Measurements from ENCODE around the gene ARHGAP25. TPM values are rescaled to one million over a fixed set of nuclear protein-coding genes. Genes with fewer than 3 reads are reported as not detected.

Gene ARHGAP25
- total RNA-seq, 1 experiment from 2014 or later, result 6.6 TPM

DNA sequence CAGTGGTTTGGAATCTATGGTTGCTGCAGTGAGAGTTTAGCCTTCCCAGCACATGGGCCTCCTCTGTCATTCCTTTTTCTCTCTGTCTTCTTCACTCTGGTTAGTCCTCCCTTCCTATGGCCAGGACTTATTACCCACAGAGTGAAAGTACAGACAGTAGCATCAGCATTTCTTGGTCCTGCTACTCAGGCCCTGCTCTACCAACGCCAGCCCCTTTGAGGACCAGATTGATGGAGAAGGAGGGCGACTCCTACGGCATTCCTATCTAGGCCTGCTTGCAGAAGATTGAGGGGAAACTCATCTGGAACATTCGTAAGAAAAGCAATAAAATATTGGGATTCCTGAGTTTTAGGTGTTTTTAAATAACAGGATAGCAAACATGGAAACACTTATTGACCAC is 93.1 kb downstream of the ARHGAP25 start:
- Histone ChIP-seq H3K4me3 (no peak overlapping the region), H3K27ac (no peak overlapping the region; the same call in 1 of the 2 replicates), H3K36me3 (no peaks in the 10 kb centered on the region), H3K4me1 (peaks cover 37% of the 10 kb centered on the region), H3K9me3 (replicated peaks) (no peaks in the 10 kb centered on the region), H3K27me3 (no peaks in the 10 kb centered on the region)
- no peak for DNase-seq

- Histone ChIP-seq H3K4me3 (peak overlapping the region; percentile 6), H3K36me3 (no peaks in the 10 kb centered on the region), H3K9me3 (replicated peaks) (no peaks in the 10 kb centered on the region), H3K4me1 (peaks cover 41% of the 10 kb centered on the region), H3K27me3 (no peaks in the 10 kb centered on the region), H3K27ac (peak overlapping the region; percentile 74)
- peak; percentile 98 to 99 for DNase-seq
Measured at GRCh38 chr2:68828887-68829708, 94.5 kb downstream of the ARHGAP25 start.

DNA sequence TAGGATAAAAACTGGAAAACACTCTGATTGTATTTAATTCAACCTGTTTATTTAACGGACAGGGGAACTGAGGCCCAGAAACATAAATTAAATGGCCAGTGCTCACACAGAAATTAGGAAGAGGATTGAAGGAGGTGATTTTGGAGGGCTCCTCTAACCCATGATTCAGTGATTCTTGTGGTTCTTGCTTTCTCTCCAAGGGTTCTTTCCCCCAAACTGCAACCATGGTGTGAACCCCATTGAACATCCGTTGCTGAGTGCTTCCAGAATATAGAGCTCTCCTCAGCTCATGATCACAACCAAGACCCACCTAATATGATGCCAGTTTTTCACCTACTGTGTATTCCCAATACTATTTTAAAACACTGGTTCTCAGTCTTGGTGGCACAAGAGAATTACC is 95.1 kb downstream of the ARHGAP25 start:
- Histone ChIP-seq H3K36me3 (no peaks in the 10 kb centered on the region), H3K27ac (peak overlapping the region; percentile 74), H3K27me3 (no peaks in the 10 kb centered on the region), H3K9me3 (replicated peaks) (no peaks in the 10 kb centered on the region), H3K4me3 (peak overlapping the region; percentile 6), H3K4me1 (peaks cover 41% of the 10 kb centered on the region)
- no peak for DNase-seq

GRCh38 chr2:68831686-68832232 is 97.1 kb downstream of the ARHGAP25 start:
- DNase-seq, result no peak
- Histone ChIP-seq H3K4me1 (peaks cover 41% of the 10 kb centered on the region), H3K36me3 (no peaks in the 10 kb centered on the region), H3K27ac (peak overlapping the region; percentile 57), H3K4me3 (no peak overlapping the region), H3K9me3 (replicated peaks) (no peaks in the 10 kb centered on the region), H3K27me3 (no peaks in the 10 kb centered on the region)

DNA sequence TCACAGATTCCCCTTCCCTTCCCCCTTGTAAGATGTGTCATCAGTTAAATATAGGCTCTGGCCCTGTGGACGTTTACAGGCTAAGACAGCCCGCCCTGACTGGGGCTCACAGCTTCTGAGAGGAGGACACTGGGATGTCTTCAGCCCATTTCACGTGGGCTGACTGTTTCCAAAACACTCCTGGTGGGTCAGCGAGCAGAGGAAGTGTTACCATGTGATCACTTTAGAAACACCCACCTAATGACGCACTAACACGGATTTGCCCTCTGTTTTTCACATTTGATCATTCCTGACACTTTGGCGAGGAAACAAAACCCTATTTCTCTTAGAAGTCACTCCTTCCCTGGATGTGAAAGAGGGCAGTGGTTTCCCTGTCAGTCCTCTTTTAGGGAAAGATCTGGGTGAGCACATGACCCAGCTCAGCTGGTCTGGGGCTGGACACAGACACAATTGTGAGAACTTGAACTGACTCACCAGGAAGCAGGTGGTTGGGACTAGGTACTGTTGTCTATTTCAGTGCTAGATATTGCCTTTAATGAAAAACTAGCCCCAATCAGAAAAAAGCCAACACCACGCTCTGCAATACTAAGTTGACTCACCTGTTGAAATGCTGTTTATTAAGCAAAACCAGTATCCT is 97.7 kb downstream of the ARHGAP25 start:
- Histone ChIP-seq H3K36me3 (no peaks in the 10 kb centered on the region), H3K4me1 (peaks cover 41% of the 10 kb centered on the region), H3K4me3 (no peak overlapping the region), H3K27ac (peak overlapping the region; percentile 57), H3K27me3 (no peaks in the 10 kb centered on the region), H3K9me3 (replicated peaks) (no peaks in the 10 kb centered on the region)
- peak; percentile 54 to 71 for DNase-seq

DNA sequence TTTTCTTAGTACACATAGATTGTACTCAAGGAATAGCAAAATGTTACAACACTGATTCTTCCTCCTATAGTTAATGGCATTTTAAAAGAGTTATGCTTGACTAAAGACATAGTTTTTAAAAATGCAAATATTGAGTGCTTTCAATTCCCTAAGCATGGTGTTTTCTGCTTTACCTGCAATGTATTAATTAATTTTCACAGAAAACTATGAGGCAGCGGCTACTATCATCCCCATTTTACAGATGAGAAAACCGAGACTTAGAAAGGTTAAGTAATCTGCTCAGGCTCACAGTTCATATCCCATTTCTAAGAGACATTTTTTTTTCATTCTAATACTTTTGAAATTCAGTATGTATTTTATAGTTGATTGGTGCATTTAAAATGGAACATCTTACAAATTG is 98.6 kb downstream of the ARHGAP25 start:
- Histone ChIP-seq H3K9me3 (replicated peaks) (no peaks in the 10 kb centered on the region), H3K27ac (peak overlapping the region; percentile 57), H3K4me1 (peaks cover 41% of the 10 kb centered on the region), H3K27me3 (no peaks in the 10 kb centered on the region), H3K4me3 (no peak overlapping the region), H3K36me3 (no peaks in the 10 kb centered on the region)
- no peak for DNase-seq

- Histone ChIP-seq H3K4me1 (peaks cover 29% of the 10 kb centered on the region), H3K27ac (no peak overlapping the region), H3K36me3 (no peaks in the 10 kb centered on the region), H3K9me3 (replicated peaks) (no peaks in the 10 kb centered on the region), H3K27me3 (no peaks in the 10 kb centered on the region), H3K4me3 (no peak overlapping the region)
- DNase-seq, result no peak
Measured at GRCh38 chr2:68834737-68835376, 100.2 kb downstream of the ARHGAP25 start.

DNA sequence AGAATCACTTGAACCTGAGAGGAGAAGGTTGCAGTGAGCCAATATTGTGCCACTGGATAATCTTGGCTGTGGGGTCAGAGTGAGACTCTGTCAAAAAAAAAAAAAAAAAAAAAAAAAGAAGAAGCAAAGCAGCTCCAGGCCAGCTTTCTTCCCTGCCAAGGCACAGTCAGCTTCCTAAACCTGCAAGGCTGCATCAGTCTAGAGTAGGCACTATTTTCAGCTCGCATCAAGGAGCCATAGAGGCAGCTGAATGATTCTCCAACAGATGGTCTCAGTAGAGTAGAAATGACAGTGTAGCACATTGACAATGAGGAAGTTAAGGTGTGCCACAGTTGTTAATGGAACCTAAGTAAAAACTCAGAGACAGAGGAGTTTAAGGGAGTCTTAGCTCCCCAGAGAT is 101.0 kb downstream of the ARHGAP25 start:
- no peak for DNase-seq
- H3K4me1 ChIP-seq, result peaks cover 25% of the 10 kb centered on the region
- H3K36me3 ChIP-seq, result no peaks in the 10 kb centered on the region
- no peak overlapping the region for H3K4me3 ChIP-seq
- H3K27me3 ChIP-seq, result no peaks in the 10 kb centered on the region
- no peak overlapping the region for H3K27ac ChIP-seq
- H3K9me3 ChIP-seq (replicated peaks), result no peaks in the 10 kb centered on the region

DNA sequence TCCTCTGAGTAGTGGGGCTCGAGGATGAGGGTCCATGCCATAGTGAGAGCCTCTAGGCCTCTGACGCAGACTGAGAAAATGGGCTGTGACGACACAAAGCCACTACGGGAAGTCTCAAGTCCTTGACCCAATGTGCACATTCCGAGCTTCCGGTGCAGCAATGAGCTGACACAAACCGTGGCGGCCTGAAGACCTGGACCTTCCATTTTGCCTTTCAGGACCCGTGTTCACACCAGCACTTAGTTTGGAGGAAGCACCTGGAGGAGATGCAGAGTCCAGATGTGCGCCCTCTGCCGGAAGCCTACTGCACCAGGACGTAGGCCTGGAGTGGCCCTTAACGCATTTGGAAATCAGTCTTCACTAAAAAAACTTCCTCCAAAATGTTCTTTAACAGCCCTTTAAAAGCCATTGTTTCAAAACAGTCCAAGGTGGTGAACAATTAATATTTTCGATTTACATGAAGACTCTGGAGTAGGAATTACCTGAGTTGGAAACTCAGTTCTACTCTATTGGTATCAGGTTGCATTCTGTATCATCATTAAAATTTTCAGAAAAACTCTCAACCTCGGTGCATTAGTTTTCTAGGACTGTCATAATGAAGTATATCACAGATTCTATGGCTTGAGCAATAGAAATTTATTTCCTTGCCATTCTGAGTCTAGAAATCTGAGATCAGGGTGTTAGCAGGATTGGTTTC is 102.7 kb downstream of the ARHGAP25 start:
- DNase-seq, result no peak
- Histone ChIP-seq H3K4me3 (no peak overlapping the region), H3K27me3 (no peaks in the 10 kb centered on the region), H3K9me3 (replicated peaks) (no peaks in the 10 kb centered on the region), H3K4me1 (peaks cover 15% of the 10 kb centered on the region), H3K36me3 (no peaks in the 10 kb centered on the region), H3K27ac (no peak overlapping the region)

- Histone ChIP-seq H3K27me3 (no peaks in the 10 kb centered on the region), H3K27ac (no peak overlapping the region)
- DNase-seq, result peak in 1 of 2 experiments; percentile 27
Measured at GRCh38 chr2:68837861-68838341, 103.3 kb downstream of the ARHGAP25 start.

GRCh38 chr2:68838641-68839040 is 104.0 kb downstream of the ARHGAP25 start:
- H3K4me3 ChIP-seq, result no peak overlapping the region
- DNase-seq, result no peak
- H3K4me1 ChIP-seq, result peaks cover 7% of the 10 kb centered on the region
- H3K27me3 ChIP-seq, result no peaks in the 10 kb centered on the region
- no peaks in the 10 kb centered on the region for H3K9me3 ChIP-seq (replicated peaks)
- H3K27ac ChIP-seq, result no peak overlapping the region
- H3K36me3 ChIP-seq, result no peaks in the 10 kb centered on the region

More at GRCh38 chr2:68837861-68838341, 103.3 kb downstream of the ARHGAP25 start:
- Histone ChIP-seq H3K4me1 (peaks cover 9% of the 10 kb centered on the region), H3K36me3 (no peaks in the 10 kb centered on the region), H3K4me3 (no peak overlapping the region), H3K9me3 (replicated peaks) (no peaks in the 10 kb centered on the region)

- Histone ChIP-seq H3K27me3 (no peaks in the 10 kb centered on the region), H3K4me3 (no peak overlapping the region), H3K36me3 (no peaks in the 10 kb centered on the region), H3K9me3 (replicated peaks) (no peaks in the 10 kb centered on the region), H3K27ac (no peak overlapping the region), H3K4me1 (peaks cover 7% of the 10 kb centered on the region)
- DNase-seq, result peak; percentile 51 to 68
Measured at GRCh38 chr2:68839260-68839833, 104.7 kb downstream of the ARHGAP25 start.

GRCh38 chr2:68845043-68845442 is 110.4 kb downstream of the ARHGAP25 start:
- Histone ChIP-seq H3K4me3 (no peak overlapping the region), H3K36me3 (no peaks in the 10 kb centered on the region), H3K9me3 (replicated peaks) (no peaks in the 10 kb centered on the region), H3K4me1 (peaks cover 5% of the 10 kb centered on the region; the same call in 1 of the 2 replicates), H3K27me3 (no peaks in the 10 kb centered on the region), H3K27ac (no peak overlapping the region)
- no peak for DNase-seq

DNA sequence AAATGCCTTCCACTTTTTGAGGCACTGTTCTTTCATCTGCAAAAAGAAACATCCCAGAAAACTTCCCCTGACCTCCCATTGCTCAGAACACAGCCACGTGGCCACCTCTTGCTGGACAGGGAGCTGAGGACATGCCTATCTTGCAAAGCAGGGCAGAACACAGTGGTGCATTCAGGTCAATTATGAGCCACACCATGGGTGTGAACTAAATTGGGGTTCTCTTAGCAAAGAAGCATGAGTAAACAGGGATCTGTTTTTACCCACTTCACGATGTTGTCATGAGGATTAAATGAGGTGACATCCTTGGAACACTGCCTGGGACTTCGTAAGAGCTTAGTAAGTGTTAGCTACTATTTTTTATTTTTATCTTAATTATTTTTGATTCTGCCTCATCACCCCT is 111.5 kb downstream of the ARHGAP25 start:
- no peaks in the 10 kb centered on the region for H3K9me3 ChIP-seq (replicated peaks)

More for the DNA sequence above, 111.5 kb downstream of the ARHGAP25 start:
- no peak overlapping the region for H3K27ac ChIP-seq
- no peaks in the 10 kb centered on the region for H3K27me3 ChIP-seq
- H3K4me3 ChIP-seq, result no peak overlapping the region
- H3K36me3 ChIP-seq, result no peaks in the 10 kb centered on the region
- DNase-seq, result no peak
- H3K4me1 ChIP-seq, result peaks cover 6% of the 10 kb centered on the region; the same call in 1 of the 2 replicates

Measured in SJCRH30 (cell line).